ENCODE results near the gene DYNC1LI1. TPM values are rescaled to one million over a fixed set of nuclear protein-coding genes. Genes with fewer than 3 reads are reported as not detected.

Gene DYNC1LI1
- total RNA-seq, 1 experiment from 2014 or later = 42.8 TPM

DNA sequence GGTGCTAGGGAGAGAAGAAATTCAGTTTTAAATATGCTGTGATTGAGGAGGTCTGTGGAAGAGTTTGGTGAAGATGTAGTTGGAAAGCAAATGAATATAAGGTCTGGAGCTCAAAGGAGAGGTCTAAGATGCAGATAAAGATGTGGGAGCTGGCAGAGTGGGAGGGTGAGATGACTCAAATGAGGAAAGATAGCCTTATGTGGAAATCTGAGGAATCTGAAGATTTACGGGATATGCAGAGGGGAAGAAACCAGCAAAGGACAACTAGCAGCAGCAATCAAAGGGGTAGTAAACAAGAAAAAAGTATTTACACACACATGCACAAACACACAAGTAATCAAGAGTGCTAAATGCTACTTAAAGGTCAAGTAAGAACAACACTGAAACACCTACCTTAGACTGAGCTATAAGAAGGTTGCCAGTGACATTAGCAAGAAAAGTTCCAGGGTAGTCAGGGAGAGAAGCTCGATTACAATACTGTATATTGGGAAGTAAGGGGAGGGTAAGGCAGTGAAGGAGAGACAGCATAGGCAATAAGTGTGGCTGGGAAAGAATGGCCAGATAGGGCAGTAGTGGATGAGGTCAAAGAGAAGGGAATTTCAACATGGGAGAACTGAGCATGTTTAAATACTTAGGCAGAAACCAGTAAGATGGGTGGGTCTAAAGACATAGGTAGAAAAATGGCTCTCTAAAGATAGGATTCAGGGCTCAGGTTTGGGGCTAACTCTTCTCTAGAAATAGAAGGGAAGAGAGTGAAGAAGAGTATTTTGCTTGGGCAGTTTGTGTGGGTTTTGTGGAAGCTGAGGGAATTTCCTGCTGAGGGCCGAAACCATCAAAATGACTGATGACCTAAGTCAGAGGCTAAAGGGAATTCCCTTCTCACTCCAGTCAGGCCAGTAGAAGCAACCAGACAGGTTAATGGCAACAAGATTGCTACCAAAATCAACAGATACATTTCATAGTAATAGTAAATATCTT, 76.9 kb downstream of the DYNC1LI1 start:
- Mint-ChIP-seq H3K9me3 (no peaks in the 10 kb centered on the region), H3K36me3 (peaks cover 3% of the 10 kb centered on the region), H3K4me1 (no peaks in the 10 kb centered on the region), H3K27me3 (ENCODE audit: low read depth) (no peaks in the 10 kb centered on the region), H3K4me3 (no peak overlapping the region), H3K27ac (no peak overlapping the region)
- no peak for TF ChIP-seq TEAD4 (CRISPR knock-in tag; IDR thresholded peaks at IDR 0.05)
- TF ChIP-seq, protein P1, sequence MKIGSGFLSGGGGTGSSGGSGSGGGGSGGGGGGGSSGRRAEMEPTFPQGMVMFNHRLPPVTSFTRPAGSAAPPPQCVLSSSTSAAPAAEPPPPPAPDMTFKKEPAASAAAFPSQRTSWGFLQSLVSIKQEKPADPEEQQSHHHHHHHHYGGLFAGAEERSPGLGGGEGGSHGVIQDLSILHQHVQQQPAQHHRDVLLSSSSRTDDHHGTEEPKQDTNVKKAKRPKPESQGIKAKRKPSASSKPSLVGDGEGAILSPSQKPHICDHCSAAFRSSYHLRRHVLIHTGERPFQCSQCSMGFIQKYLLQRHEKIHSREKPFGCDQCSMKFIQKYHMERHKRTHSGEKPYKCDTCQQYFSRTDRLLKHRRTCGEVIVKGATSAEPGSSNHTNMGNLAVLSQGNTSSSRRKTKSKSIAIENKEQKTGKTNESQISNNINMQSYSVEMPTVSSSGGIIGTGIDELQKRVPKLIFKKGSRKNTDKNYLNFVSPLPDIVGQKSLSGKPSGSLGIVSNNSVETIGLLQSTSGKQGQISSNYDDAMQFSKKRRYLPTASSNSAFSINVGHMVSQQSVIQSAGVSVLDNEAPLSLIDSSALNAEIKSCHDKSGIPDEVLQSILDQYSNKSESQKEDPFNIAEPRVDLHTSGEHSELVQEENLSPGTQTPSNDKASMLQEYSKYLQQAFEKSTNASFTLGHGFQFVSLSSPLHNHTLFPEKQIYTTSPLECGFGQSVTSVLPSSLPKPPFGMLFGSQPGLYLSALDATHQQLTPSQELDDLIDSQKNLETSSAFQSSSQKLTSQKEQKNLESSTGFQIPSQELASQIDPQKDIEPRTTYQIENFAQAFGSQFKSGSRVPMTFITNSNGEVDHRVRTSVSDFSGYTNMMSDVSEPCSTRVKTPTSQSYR (CRISPR knock-in tag; IDR thresholded peaks at IDR 0.05) = no peak
- TF ChIP-seq, protein P2, sequence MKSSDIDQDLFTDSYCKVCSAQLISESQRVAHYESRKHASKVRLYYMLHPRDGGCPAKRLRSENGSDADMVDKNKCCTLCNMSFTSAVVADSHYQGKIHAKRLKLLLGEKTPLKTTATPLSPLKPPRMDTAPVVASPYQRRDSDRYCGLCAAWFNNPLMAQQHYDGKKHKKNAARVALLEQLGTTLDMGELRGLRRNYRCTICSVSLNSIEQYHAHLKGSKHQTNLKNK (CRISPR knock-in tag; IDR thresholded peaks at IDR 0.05) = no peak
- no peak for TF ChIP-seq EMX1 (CRISPR knock-in tag; IDR thresholded peaks at IDR 0.05)
- TF ChIP-seq ETV6 (CRISPR knock-in tag; IDR thresholded peaks at IDR 0.05) = no peak
- no peak for TF ChIP-seq FOXP1 (CRISPR knock-in tag; IDR thresholded peaks at IDR 0.05; ENCODE audit: borderline replicate concordance)
- ATAC-seq (no peak), DNase-seq (ENCODE audit: low spot score) (no peak)
- ChIA-PET POLR2A (no interaction called here), CTCF (interaction anchor here (0.8 kb wide), 1 partner anchor 17 kb away, joined by 3 read pairs; no protein-coding TSS in a partner anchor)

DNA sequence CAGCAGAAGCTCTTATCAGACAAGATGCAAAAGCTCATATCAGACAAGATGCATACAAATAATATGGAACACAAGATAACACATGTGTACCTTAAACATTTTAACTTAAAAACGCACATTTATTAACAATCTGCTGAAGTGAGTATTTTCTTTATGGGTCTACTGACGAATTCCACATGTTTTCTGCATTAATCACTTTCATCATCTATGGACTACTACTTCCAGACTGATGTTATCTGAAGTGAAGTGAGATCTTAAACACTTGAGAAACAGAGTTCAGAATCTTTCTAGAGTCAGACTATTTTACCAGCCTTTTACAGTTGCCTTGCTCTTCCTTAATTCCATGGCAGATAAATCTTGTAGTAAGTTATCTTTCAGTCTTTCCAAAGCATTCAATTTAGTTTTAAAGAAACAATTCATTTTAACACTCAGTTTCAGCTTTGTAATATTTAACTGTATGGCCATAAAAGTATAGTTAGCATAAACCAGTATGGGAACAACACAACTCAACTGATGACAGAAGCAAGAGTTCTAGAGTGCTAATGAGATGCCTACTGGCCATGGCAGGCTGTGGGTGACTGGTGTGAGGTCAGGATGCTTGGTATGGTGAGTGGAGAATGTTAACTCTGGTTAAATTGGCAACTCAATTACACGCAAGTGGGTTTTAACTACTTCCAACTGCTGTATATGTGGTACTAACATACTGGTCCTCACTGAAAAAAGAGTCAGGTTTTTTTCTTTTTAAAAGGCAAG, 77.8 kb downstream of the DYNC1LI1 start:
- no peak overlapping the region for H3K4me3 Mint-ChIP-seq
- TF ChIP-seq, protein P3, sequence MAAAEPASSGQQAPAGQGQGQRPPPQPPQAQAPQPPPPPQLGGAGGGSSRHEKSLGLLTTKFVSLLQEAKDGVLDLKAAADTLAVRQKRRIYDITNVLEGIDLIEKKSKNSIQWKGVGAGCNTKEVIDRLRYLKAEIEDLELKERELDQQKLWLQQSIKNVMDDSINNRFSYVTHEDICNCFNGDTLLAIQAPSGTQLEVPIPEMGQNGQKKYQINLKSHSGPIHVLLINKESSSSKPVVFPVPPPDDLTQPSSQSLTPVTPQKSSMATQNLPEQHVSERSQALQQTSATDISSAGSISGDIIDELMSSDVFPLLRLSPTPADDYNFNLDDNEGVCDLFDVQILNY (CRISPR knock-in tag; IDR thresholded peaks at IDR 0.05) = no peak
- TF ChIP-seq MYBL2 (CRISPR knock-in tag; IDR thresholded peaks at IDR 0.05) (no peak), ESRRA (CRISPR knock-in tag; IDR thresholded peaks at IDR 0.05; ENCODE audit: borderline replicate concordance) (no peak), AR (CRISPR knock-in tag; IDR thresholded peaks at IDR 0.05) (no peak), IRF2 (CRISPR knock-in tag; IDR thresholded peaks at IDR 0.05; ENCODE audit: borderline replicate concordance, low read depth) (no peak), ATF6 (CRISPR knock-in tag; IDR thresholded peaks at IDR 0.05) (no peak), NR3C1 (CRISPR knock-in tag; conservative IDR thresholded peaks at IDR 0.05; ENCODE audit: low read depth) (no peak), FOXJ3 (CRISPR knock-in tag; IDR thresholded peaks at IDR 0.05; ENCODE audit: borderline replicate concordance) (no peak)
- TF ChIP-seq, protein P4, sequence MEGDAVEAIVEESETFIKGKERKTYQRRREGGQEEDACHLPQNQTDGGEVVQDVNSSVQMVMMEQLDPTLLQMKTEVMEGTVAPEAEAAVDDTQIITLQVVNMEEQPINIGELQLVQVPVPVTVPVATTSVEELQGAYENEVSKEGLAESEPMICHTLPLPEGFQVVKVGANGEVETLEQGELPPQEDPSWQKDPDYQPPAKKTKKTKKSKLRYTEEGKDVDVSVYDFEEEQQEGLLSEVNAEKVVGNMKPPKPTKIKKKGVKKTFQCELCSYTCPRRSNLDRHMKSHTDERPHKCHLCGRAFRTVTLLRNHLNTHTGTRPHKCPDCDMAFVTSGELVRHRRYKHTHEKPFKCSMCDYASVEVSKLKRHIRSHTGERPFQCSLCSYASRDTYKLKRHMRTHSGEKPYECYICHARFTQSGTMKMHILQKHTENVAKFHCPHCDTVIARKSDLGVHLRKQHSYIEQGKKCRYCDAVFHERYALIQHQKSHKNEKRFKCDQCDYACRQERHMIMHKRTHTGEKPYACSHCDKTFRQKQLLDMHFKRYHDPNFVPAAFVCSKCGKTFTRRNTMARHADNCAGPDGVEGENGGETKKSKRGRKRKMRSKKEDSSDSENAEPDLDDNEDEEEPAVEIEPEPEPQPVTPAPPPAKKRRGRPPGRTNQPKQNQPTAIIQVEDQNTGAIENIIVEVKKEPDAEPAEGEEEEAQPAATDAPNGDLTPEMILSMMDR (IDR thresholded peaks at IDR 0.05) = no peak
- TF ChIP-seq, protein P5, sequence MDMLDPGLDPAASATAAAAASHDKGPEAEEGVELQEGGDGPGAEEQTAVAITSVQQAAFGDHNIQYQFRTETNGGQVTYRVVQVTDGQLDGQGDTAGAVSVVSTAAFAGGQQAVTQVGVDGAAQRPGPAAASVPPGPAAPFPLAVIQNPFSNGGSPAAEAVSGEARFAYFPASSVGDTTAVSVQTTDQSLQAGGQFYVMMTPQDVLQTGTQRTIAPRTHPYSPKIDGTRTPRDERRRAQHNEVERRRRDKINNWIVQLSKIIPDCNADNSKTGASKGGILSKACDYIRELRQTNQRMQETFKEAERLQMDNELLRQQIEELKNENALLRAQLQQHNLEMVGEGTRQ (CRISPR knock-in tag; IDR thresholded peaks at IDR 0.05) = no peak
- TF ChIP-seq, protein P6, sequence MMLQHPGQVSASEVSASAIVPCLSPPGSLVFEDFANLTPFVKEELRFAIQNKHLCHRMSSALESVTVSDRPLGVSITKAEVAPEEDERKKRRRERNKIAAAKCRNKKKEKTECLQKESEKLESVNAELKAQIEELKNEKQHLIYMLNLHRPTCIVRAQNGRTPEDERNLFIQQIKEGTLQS (CRISPR knock-in tag; conservative IDR thresholded peaks at IDR 0.05) = no peak
- TF ChIP-seq, protein P7, sequence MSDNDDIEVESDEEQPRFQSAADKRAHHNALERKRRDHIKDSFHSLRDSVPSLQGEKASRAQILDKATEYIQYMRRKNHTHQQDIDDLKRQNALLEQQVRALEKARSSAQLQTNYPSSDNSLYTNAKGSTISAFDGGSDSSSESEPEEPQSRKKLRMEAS (CRISPR knock-in tag; IDR thresholded peaks at IDR 0.05) = no peak

More for the DNA sequence above, 77.8 kb downstream of the DYNC1LI1 start:
- no peaks in the 10 kb centered on the region for H3K9me3 Mint-ChIP-seq
- H3K27me3 Mint-ChIP-seq (ENCODE audit: low read depth) = no peaks in the 10 kb centered on the region
- no peak for DNase-seq (ENCODE audit: low spot score)
- no peaks in the 10 kb centered on the region for H3K4me1 Mint-ChIP-seq
- ATAC-seq = no peak
- POLR2A ChIA-PET = no interaction called here
- H3K27ac Mint-ChIP-seq = no peak overlapping the region
- H3K36me3 Mint-ChIP-seq = peaks cover 6% of the 10 kb centered on the region
- CTCF ChIA-PET = interaction anchor here (0.7 to 1.0 kb wide), 3 partner anchors 16 to 25 kb away, joined by 3 read pairs; no protein-coding TSS in a partner anchor

All from WTC11 (cell line).